Activated T-cell treated with anti-CD3 and anti-CD28 coated beads for 1 hour (primary cell): ENCODE measurements around the gene MEIOSIN.

Source experiments
- DNase-seq: peaks from one replicate; pipeline ENCODE4 v3.0.0-alpha.2; 2020; ENCODE audit warnings: low read depth

Gene MEIOSIN

DNA sequence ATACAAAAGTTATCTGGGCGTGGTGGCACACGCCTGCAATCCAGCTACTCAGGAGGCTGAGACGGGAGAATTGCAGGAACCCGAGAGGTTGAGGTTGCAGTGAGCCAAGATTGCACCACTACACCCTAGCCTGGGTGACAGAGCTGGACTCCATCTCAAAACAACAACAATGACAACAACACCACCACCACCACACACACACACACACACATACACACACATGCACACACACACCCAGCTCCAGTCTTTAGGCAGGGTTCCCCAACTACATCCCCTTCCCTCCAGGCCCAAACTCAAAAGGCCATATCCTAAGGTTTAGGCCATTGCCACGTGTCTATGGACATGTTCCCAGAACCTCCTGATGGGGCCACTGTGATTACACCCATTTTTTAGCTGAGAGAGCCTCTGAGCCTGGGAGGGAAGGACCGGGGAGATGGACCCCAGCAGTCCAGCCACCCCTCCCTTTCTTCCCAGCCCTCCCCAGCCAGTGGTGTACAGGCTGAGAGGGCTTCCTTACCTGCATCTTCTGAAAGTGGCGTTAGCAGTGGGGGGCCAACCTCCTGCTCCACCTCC is 68.5 kb downstream of the MEIOSIN start:
- DNase-seq, result no peak

DNA sequence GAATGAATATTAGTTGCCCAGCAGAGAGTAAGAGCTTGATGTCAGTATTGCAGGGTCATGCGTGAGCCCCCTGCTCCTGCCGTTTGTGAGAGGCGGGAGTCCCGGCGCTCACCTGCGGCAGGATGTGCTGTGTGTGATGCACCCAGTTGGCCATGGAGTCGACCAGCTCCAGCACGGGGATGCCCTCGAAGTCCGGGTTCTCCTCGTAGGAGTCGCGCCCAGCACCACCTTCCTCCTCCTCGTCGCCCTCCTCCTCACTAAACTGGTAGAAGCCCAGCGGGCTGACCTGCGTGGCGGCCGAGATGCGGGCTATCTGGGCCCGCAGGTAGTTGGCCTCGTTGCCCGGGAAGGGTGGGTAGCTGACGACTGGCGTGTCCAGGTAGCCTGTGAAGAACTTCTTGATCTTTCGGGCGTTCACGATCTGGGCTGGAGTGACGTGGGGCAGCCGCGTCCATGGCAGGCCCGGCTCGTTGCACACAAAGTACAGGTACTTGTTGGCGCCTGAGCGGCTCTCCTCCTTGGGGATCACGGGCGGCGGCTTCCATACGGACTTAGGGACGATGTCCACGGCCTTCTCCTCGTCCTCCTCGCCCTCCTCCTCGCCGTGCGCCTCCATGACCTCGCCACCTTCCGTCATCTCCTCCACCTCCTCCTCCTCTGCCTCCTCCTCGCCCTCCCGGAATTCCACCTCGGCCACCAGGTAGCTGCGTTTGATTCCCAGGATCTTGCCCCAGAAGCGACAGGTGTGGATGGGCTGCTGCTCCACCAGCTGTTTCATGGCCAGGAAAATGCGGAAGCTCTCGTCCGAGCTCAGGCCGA is 71.1 kb downstream of the MEIOSIN start:
- no peak for DNase-seq

DNA sequence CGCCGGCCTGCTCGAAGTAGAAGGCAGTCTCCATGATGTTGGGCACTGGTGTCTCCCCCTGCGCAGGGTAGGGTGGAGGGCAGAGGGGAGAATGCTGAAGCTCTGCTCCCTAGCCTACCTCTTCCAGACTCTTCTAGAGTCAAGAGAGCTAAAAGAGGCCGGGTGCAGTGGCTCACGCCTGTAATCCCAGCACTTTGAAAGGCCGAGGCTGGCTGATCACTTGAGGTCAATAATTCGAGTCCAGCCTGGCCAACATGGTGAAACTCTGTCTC is 71.7 kb downstream of the MEIOSIN start:
- no peak for DNase-seq

DNA sequence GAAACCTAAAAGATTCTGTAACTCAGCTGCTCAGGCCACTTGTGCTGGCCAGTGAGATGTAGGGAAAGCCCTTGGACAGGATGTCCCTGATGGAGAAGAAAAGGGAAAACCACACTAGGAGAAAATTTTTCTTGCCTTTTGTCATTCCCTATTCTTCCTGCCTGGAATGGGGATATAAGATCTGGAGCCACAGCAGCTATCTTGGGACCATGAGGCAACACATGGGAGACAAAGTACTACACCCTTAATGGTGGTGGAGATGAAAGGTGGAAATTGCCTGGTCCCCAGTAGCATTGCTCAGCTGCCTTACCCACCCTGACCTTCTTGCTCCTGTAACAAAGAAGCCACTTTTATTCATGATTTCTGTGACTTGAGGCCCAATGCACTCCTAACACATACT is 72.5 kb downstream of the MEIOSIN start:
- DNase-seq, result no peak

DNA sequence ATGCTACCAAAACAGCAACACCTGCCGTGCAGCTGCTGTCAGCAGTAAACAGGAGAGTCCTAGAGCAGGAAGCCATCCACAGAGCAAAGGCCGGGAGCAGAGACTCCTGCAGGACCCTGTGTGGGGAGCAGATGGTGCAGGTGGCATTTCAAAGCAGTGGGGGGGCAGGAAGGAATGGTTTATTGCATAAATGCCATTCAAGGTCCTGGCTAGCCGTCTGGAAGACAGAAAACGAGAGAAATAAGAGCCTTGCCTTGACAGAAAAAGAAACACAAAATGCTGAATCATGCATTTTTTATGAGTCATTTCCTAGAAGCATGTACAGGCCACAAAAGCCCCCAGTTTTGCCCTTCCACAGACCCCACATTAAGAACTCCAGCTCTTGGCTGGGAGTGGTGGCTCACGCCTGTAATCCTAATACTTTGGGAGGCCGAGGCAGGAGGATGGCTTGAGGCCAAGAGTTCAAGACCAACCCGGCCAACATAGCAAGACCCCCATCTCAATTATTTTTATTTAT is 76.5 kb downstream of the MEIOSIN start:
- DNase-seq, result no peak

DNA sequence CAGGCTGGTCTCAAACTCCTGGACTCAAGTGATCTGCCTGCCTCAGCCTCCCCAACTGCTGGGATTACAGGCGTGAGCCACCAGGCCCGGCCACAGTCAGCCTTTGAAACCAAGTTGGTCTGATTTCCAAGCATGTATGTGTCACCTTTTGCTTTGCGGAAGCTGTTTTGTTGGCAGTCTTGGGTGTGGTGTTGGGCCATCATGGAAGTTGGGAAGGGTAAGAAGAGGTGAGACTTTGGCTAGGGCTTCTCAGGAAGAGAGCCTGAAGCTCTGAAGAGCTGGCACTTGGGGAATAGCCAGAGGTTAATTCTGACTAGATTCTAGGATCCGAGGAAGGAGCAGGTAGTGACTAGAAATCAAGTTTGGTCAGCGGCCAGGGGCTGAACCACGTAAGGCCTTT is 79.1 kb downstream of the MEIOSIN start:
- DNase-seq, result no peak
